HepG2 (cell line): ENCODE results near the gene PXT1. TPM values are rescaled to one million over a fixed set of nuclear protein-coding genes. Genes with fewer than 3 reads are reported as not detected.

Experiments
- ATAC-seq: fragments of 200-7000 bp; cut with Tn5 transposase; 3 replicates; pipeline ENCODE4 v1.9.1; 2020; ENCODE audit warnings: mild to moderate bottlenecking, moderate library complexity
- BruUV-seq: library from RNA; stranded (reverse); fragments of 400-500 nt; replicated peaks from 2 replicates; lab custom pipeline; 2021; lab: Mats Ljungman, UMichigan
- CTCF ChIA-PET: fragments of 300-600 bp; formaldehyde crosslinking; extraction: SDS; loops from one replicate; lab custom pipeline; 2021; ENCODE audit warnings: low total read pairs, inconsistent platforms, low intra/inter-chr PET ratio; lab: Yijun Ruan, JAX
- POLR2A ChIA-PET: fragments of 350-600 bp; sonication (Branson Sonifier 250); formaldehyde crosslinking; loops from one replicate; lab custom pipeline; 2020; ENCODE audit warnings: antibody characterized with exemption, inconsistent platforms; lab: Yijun Ruan, JAX
- DNase-seq: peaks from one replicate; pipeline ENCODE4 v3.0.0-alpha.2; 2015; ENCODE audit warnings: low spot score
- FAIRE-seq: peaks from 3 replicates; lab custom pipeline; 2011; peaks lifted over from hg19 to GRCh38; lab: Jason Lieb, UNC
- H2AFZ ChIP-seq: one replicate; pipeline ENCODE4 v1.6.1; 2011; ENCODE audit warnings: low read length, inconsistent platforms
- H3K27ac ChIP-seq: fragments of 300-600 bp; 3 replicates; pipeline ENCODE4 v1.8.0; 2011; ENCODE audit warnings: mixed run types, mild to moderate bottlenecking, mixed read lengths, low read length, inconsistent platforms; ENCODE audit not compliant: insufficient read depth; ENCODE audit errors: extremely low read length
- H3K27me3 ChIP-seq, 2 experiments: fragments of 200-600 bp in 1 of 2; 2 replicates in 1 of 2; 3 replicates in 1 of 2; pipeline versions ENCODE4 v1.6.0 to v1.8.0; 2011; ENCODE audit warnings: low read length in 2 of 2, mild to moderate bottlenecking in 2 of 2, moderate library complexity in 2 of 2, inconsistent platforms in 1 of 2; ENCODE audit not compliant: insufficient read depth in 2 of 2, control insufficient read depth in 1 of 2
- H3K36me3 ChIP-seq, 2 experiments: fragments of 200-600 bp in 1 of 2; replicated peaks in 1 of 2; 2 replicates in 1 of 2; 3 replicates in 1 of 2; pipeline versions ENCODE4 v1.5.1 to v1.8.0; 2011; ENCODE audit warnings: low read length in 2 of 2, inconsistent platforms in 1 of 2; ENCODE audit not compliant: insufficient read depth in 2 of 2, control insufficient read depth in 1 of 2
- H3K4me1 ChIP-seq: 2 replicates; pipeline ENCODE4 v1.5.1; 2012; ENCODE audit warnings: low read length, inconsistent platforms; ENCODE audit not compliant: insufficient read depth
- H3K4me2 ChIP-seq: 2 replicates; pipeline ENCODE4 v1.6.0; 2011; ENCODE audit warnings: low read depth, low read length, inconsistent platforms
- H3K4me3 ChIP-seq, 3 experiments: fragments of 200-600 bp in 1 of 3; sonication (generic), shearing (Covaris generic) in 1 of 3; replicated peaks in 1 of 3; 2 replicates each; pipeline ENCODE4 v1.5.1; 2011 to 2016; ENCODE audit warnings: low read length in 3 of 3, inconsistent platforms in 2 of 3, low read depth in 2 of 3, mild to moderate bottlenecking in 2 of 3, control low read depth in 1 of 3, mixed read lengths in 1 of 3; ENCODE audit not compliant: insufficient read depth in 1 of 3
- H3K79me2 ChIP-seq: one replicate; pipeline ENCODE4 v1.6.1; 2011; ENCODE audit warnings: low read length, inconsistent platforms; ENCODE audit not compliant: insufficient read depth
- H3K9ac ChIP-seq: 2 replicates; pipeline ENCODE4 v1.6.0; 2011; ENCODE audit warnings: mild to moderate bottlenecking, low read depth, low read length, inconsistent platforms; ENCODE audit not compliant: insufficient read depth
- H3K9me3 ChIP-seq: 2 replicates; pipeline ENCODE4 v1.5.1; 2012; ENCODE audit warnings: mild to moderate bottlenecking, low read length
- H4K20me1 ChIP-seq: 2 replicates; pipeline ENCODE4 v1.6.0; 2011; ENCODE audit warnings: inconsistent platforms, mild to moderate bottlenecking, low read length, moderate library complexity; ENCODE audit not compliant: insufficient read depth
- HDAC6 ChIP-seq: fragments of 200-600 bp; sonication (generic); IDR thresholded peaks from 2 replicates; pipeline ENCODE4 v1.7.0; 2017; ENCODE audit warnings: mild to moderate bottlenecking, antibody characterized with exemption, low read length, low read depth
- NFE2L2 ChIP-seq: fragments of 150-350 bp; IDR thresholded peaks from 2 replicates; pipeline ENCODE4 v1.6.1; 2014; ENCODE audit warnings: low read length
- NR2F1 ChIP-seq, 2 experiments: fragments of 450-650 bp in 1 of 2; formaldehyde crosslinking in 1 of 2; IDR thresholded peaks; 2 replicates each; pipeline versions ENCODE4 v1.5.0 to v1.6.1; 2016 to 2020; ENCODE audit warnings: mild to moderate bottlenecking in 1 of 2, missing compliant biosample characterization in 1 of 2, missing genetic modification reagents in 1 of 2, moderate library complexity in 1 of 2
- PPARG ChIP-seq: conservative IDR thresholded peaks from 2 replicates; pipeline ENCODE4 v1.6.1; 2016; ENCODE audit warnings: missing biosample characterization, missing genetic modification reagents
- REPIN1 ChIP-seq: sonication (generic); formaldehyde crosslinking; IDR thresholded peaks from 2 replicates; pipeline ENCODE4 v1.8.0; 2022; ENCODE audit warnings: missing genetic modification reagents, low read depth, mild to moderate bottlenecking, borderline replicate concordance
- RFXAP ChIP-seq: sonication (generic); formaldehyde crosslinking; IDR thresholded peaks from 2 replicates; pipeline ENCODE4 v1.4.0; 2020; ENCODE audit warnings: missing genetic modification reagents, borderline replicate concordance
- RORA ChIP-seq: sonication (generic); formaldehyde crosslinking; IDR thresholded peaks from 2 replicates; pipeline ENCODE4 v1.5.0; 2020; ENCODE audit warnings: mild to moderate bottlenecking, missing genetic modification reagents, moderate library complexity
- YEATS2 ChIP-seq: sonication (generic); formaldehyde crosslinking; IDR thresholded peaks from 2 replicates; pipeline ENCODE4 v1.4.0; 2020; ENCODE audit warnings: missing genetic modification reagents, borderline replicate concordance
- ZBTB8A ChIP-seq: sonication (generic); formaldehyde crosslinking; IDR thresholded peaks from 2 replicates; pipeline ENCODE4 v1.4.0; 2020; ENCODE audit warnings: mild to moderate bottlenecking, low read depth, missing genetic modification reagents, borderline replicate concordance
- ZFP82 ChIP-seq: sonication (generic); formaldehyde crosslinking; IDR thresholded peaks from 2 replicates; pipeline ENCODE4 v1.5.1; 2020; ENCODE audit warnings: mild to moderate bottlenecking, missing genetic modification reagents, borderline replicate concordance
- ZNF12 ChIP-seq: sonication (generic); formaldehyde crosslinking; IDR thresholded peaks from 2 replicates; pipeline ENCODE4 v1.5.0; 2020; ENCODE audit warnings: missing genetic modification reagents
- ZNF335 ChIP-seq: sonication (generic); formaldehyde crosslinking; IDR thresholded peaks from 2 replicates; pipeline ENCODE4 v1.4.0; 2020; ENCODE audit warnings: missing genetic modification reagents
- ZNF501 ChIP-seq: sonication (generic); formaldehyde crosslinking; IDR thresholded peaks from 2 replicates; pipeline ENCODE4 v1.5.1; 2020; ENCODE audit warnings: mild to moderate bottlenecking, moderate library complexity, missing genetic modification reagents
- ZNF577 ChIP-seq: sonication (generic); formaldehyde crosslinking; IDR thresholded peaks from 2 replicates; pipeline ENCODE4 v1.4.0; 2020; ENCODE audit warnings: mild to moderate bottlenecking, low read depth, missing genetic modification reagents, borderline replicate concordance
- ZNF605 ChIP-seq: sonication (generic); formaldehyde crosslinking; IDR thresholded peaks from 2 replicates; pipeline ENCODE4 v1.8.0; 2022; ENCODE audit warnings: mild to moderate bottlenecking, missing genetic modification reagents
- WGBS: methylation state at CpG from one replicate; pipeline ENCODE4 v1.1.6; 2017; ENCODE audit warnings: low lambda C conversion rate; 5-methylcytosine and 5-hydroxymethylcytosine counted together
- in situ Hi-C: cut with HindIII; loops from 2 replicates; pipeline ENCODE4 v1.10.0; 2017; ENCODE audit warnings: low pct_unique_long_range_greater_than_20kb; ENCODE audit not compliant: extremely low pct_ligation_motif_present
- intact Hi-C: fragments of 100-400 bp; cut with micrococcal nuclease; formaldehyde crosslinking; loops from one replicate; pipeline ENCODE4 v1.10.0; 2022; ENCODE audit not compliant: unreplicated experiment
- polyA plus RNA-seq, 8 experiments: library from polyadenylated mRNA; depleted of rRNA in 3 of 8; stranded (reverse) in 7 of 8; unstranded in 1 of 8; fragments of >200 nt; fragmentation: Illumina TruSeq in 4 of 8; extraction: Trizol in 4 of 8; gene quantifications; 2 replicates each; pipeline versions ENCODE4 v1.2.1 to v1.2.3, GENCODE V29; 2011 to 2016; ENCODE audit warnings: low read depth in 4 of 8, missing spikeins in 1 of 8, mixed read lengths in 1 of 8; ENCODE audit not compliant: insufficient read depth in 1 of 8
- total RNA-seq, 5 experiments: library from RNA; depleted of rRNA; stranded (reverse); fragments of >200 nt; fragmentation: Illumina TruSeq; extraction: Trizol; gene quantifications; 2 replicates each; pipeline ENCODE4 v1.2.3, GENCODE V29; 2016; ENCODE audit warnings: low read depth in 1 of 5
- TF ChIP-seq, protein P1 (sequence below): sonication (generic); formaldehyde crosslinking; IDR thresholded peaks from 2 replicates; pipeline ENCODE4 v1.9.0; 2021; ENCODE audit warnings: missing genetic modification reagents, mild to moderate bottlenecking, borderline replicate concordance
- TF ChIP-seq, protein P2 (sequence below): sonication (generic); formaldehyde crosslinking; IDR thresholded peaks from 2 replicates; pipeline ENCODE4 v1.4.0; 2020; ENCODE audit warnings: missing genetic modification reagents

PXT1 gene
- total and polyA plus RNA-seq, 2 of the 13 experiments (the other 11 are each of a cell fraction or from before 2014, with no cell fraction given), result 0.04 TPM; not detected in 1

DNA sequence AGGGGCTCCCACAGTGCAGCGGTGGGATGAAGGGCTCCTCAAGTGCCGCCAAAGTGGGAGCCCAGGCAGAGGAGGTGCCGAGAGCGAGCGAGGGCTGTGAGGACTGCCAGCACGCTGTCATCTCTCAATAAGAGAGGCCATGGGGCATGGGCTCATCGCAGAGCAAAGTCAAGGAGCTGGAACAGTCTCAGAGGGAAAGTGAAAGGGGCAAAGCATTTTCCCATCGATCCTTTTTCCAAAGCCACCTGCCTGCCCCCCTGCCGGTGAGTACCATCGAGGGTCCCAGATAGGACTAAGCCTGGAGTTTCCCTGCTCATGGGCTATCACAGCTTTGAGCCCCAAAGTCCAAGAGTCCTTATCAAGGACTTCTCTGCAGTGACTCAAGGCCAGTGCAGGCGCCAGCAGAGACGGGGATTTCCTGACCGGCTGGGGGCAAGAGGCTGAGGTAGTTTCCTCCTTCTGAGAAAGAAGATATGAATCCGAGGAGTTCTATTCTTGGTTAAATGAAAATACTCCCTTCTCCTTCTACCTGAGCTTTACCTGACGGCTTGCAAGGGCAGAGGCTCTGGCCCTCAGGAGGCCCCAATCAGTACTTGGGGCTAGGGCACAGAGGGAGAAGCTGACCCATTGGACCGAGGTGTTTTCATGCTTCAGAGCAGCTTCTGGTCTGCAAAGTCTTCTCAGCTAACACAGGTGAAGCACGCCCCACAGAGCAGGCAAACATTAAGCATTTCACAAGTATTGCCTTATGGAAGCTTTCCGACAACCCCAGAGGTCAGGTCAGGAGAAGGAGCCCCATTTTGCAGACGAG is 77.8 kb downstream of the PXT1 start:
- TF ChIP-seq RORA (CRISPR knock-in tag) (no peak), ZNF335 (CRISPR knock-in tag) (no peak), HDAC6 (no peak), ZBTB8A (no peak), ZNF501 (CRISPR knock-in tag) (no peak), ZFP82 (CRISPR knock-in tag) (no peak), NFE2L2 (no peak), YEATS2 (CRISPR knock-in tag) (no peak), REPIN1 (CRISPR knock-in tag) (no peak), ZNF605 (CRISPR knock-in tag) (no peak), ZNF577 (no peak), PPARG (CRISPR knock-in tag) (no peak), RFXAP (CRISPR knock-in tag) (no peak), ZNF12 (CRISPR knock-in tag) (no peak), NR2F1 (CRISPR knock-in tag; IDR thresholded peaks at IDR 0.05) (no peak)
- TF ChIP-seq, protein P1, sequence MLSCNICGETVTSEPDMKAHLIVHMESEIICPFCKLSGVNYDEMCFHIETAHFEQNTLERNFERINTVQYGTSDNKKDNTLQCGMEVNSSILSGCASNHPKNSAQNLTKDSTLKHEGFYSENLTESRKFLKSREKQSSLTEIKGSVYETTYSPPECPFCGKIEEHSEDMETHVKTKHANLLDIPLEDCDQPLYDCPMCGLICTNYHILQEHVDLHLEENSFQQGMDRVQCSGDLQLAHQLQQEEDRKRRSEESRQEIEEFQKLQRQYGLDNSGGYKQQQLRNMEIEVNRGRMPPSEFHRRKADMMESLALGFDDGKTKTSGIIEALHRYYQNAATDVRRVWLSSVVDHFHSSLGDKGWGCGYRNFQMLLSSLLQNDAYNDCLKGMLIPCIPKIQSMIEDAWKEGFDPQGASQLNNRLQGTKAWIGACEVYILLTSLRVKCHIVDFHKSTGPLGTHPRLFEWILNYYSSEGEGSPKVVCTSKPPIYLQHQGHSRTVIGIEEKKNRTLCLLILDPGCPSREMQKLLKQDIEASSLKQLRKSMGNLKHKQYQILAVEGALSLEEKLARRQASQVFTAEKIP (CRISPR knock-in tag), result no peak
- TF ChIP-seq, protein P2, sequence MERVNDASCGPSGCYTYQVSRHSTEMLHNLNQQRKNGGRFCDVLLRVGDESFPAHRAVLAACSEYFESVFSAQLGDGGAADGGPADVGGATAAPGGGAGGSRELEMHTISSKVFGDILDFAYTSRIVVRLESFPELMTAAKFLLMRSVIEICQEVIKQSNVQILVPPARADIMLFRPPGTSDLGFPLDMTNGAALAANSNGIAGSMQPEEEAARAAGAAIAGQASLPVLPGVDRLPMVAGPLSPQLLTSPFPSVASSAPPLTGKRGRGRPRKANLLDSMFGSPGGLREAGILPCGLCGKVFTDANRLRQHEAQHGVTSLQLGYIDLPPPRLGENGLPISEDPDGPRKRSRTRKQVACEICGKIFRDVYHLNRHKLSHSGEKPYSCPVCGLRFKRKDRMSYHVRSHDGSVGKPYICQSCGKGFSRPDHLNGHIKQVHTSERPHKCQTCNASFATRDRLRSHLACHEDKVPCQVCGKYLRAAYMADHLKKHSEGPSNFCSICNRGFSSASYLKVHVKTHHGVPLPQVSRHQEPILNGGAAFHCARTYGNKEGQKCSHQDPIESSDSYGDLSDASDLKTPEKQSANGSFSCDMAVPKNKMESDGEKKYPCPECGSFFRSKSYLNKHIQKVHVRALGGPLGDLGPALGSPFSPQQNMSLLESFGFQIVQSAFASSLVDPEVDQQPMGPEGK (CRISPR knock-in tag), result no peak
- H3K27ac ChIP-seq, result no peak overlapping the region
- FAIRE-seq (no peak), DNase-seq (no peak), ATAC-seq (no peak)
- H3K4me3 ChIP-seq, result peak overlapping the region in 1 of 3 experiments; percentile 9; a peak in 1 of 6 replicates
- no peaks in the 10 kb centered on the region for H4K20me1 ChIP-seq
- H3K27me3 ChIP-seq, result peaks cover 4 to 15% of the 10 kb centered on the region in 2 experiments; a peak in 4 of 5 replicates
- no peaks in the 10 kb centered on the region for H3K36me3 ChIP-seq
- POLR2A ChIA-PET, result no interaction called here
- 35% methylated on average over 18 of the region's 19 CpGs for WGBS
- CTCF ChIA-PET, result interaction anchor here (0.7 kb wide), 1 partner anchor 62 kb away, joined by 3 read pairs; no protein-coding TSS in a partner anchor
- H2AFZ ChIP-seq, result no peak overlapping the region
- in situ Hi-C loops, result loop anchor here (5.0 kb wide), 2 partner anchors 63 to 238 kb away; no protein-coding TSS in a partner anchor
- H3K9ac ChIP-seq, result no peak overlapping the region
- no peaks in the 10 kb centered on the region for H3K79me2 ChIP-seq
- peak overlapping the region; percentile 44 for H3K4me2 ChIP-seq
- H3K4me1 ChIP-seq, result peaks cover 9% of the 10 kb centered on the region
- H3K9me3 ChIP-seq, result no peaks in the 10 kb centered on the region
- intact Hi-C loops, result no loop called here
- BruUV-seq, result no TSS peak
